HEK293T (cell line): ENCODE measurements around the gene GCN1.

Source experiments
- ELF4 ChIP-seq: fragments of 450-650 bp; IDR thresholded peaks from 2 replicates; pipeline ENCODE4 v1.6.1; 2017; ENCODE audit warnings: antibody characterized with exemption
- FOXA1 ChIP-seq: fragments of 450-650 bp; IDR thresholded peaks from 2 replicates; pipeline ENCODE4 v1.6.1; 2016; ENCODE audit warnings: mild to moderate bottlenecking
- FOXM1 ChIP-seq: fragments of 450-650 bp; IDR thresholded peaks from 2 replicates; pipeline ENCODE4 v1.6.1; 2017; ENCODE audit warnings: mild to moderate bottlenecking, borderline replicate concordance
- NFRKB ChIP-seq: fragments of 450-650 bp; IDR thresholded peaks from 2 replicates; pipeline ENCODE4 v1.6.1; 2016; ENCODE audit warnings: mild to moderate bottlenecking, moderate library complexity
- SP1 ChIP-seq: fragments of 450-650 bp; IDR thresholded peaks from 2 replicates; pipeline ENCODE4 v1.6.1; 2017
- SUZ12 ChIP-seq: fragments of 450-650 bp; IDR thresholded peaks from 2 replicates; pipeline ENCODE4 v1.6.1; 2016; ENCODE audit warnings: mild to moderate bottlenecking
- ZNF384 ChIP-seq: fragments of 450-650 bp; IDR thresholded peaks from 2 replicates; pipeline ENCODE4 v1.6.1; 2016
- TF ChIP-seq, protein P1 (sequence below): fragments of 450-650 bp; IDR thresholded peaks from 2 replicates; pipeline ENCODE4 v1.6.1; 2016

DNA sequence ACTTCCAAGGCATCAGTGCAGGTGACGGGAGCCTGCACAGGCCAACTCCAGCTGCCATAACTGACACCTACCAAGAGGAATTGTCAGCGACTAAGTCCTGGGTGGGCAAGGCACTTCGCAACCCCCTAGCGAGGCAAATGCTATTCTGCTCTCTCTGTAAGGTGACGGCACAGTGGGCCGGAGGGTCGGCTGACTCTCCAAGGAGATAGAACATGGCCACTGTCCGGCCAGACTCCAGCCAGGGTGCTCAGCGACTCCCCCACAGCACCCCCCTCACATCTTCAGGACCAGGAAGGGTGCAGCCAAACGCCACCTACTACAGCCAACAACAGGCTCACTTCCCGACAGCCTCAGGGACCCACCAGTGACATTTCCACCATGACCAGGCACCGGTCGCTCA lies 91.1 kb downstream of the GCN1 start:
- no peak for TF ChIP-seq ELF4
- TF ChIP-seq SP1: no peak
- no peak for TF ChIP-seq NFRKB
- no peak for TF ChIP-seq ZNF384
- no peak for TF ChIP-seq SUZ12
- no peak for TF ChIP-seq FOXA1
- no peak for TF ChIP-seq FOXM1
- TF ChIP-seq, protein P1, sequence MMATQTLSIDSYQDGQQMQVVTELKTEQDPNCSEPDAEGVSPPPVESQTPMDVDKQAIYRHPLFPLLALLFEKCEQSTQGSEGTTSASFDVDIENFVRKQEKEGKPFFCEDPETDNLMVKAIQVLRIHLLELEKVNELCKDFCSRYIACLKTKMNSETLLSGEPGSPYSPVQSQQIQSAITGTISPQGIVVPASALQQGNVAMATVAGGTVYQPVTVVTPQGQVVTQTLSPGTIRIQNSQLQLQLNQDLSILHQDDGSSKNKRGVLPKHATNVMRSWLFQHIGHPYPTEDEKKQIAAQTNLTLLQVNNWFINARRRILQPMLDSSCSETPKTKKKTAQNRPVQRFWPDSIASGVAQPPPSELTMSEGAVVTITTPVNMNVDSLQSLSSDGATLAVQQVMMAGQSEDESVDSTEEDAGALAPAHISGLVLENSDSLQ: no peak
